CD4-positive, alpha-beta T cell treated with Interleukin-10 for 1 hour (primary cell): ENCODE results near the gene FAM83E.
"Not testable (repeated sequence)": the region's sequence is repeated elsewhere in the genome, so short reads cannot be mapped to it uniquely, and the experiment has no call there.

Experiments used
- DNase-seq: peaks from one replicate; pipeline ENCODE4 v3.0.0-alpha.2; 2020

Gene FAM83E

GRCh38 chr19:48614436-48615230 lies at the start of gene FAM83E:
TSS of gene FAM83E (minus strand) at chr19:48615076. CDS start at chr19:48613372, 1,704 bp downstream.
- no peak for DNase-seq

GRCh38 chr19:48664476-48664875 lies 49.6 kb upstream of the FAM83E start:
- no peak for DNase-seq

DNA sequence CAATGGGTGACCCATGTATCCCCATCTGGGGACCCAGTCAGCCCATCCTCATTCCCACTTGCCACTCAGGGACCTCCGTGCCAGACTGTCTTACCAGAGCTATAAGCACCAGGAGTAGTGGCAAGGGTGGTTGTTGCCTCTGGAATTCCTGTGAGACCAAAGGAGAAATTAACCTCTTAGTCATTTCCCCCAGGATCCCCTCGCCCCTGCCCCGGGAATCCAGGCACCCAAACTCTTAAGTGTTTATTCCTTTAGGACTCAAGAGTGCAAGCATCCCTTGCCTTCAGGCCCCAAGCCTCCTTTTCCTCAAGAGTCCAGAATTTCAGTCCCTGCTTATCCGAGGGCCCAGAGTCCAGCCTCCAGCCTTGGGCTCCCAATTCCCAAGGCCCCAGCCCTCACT lies 48.8 kb upstream of the FAM83E start:
- DNase-seq = no peak

DNA sequence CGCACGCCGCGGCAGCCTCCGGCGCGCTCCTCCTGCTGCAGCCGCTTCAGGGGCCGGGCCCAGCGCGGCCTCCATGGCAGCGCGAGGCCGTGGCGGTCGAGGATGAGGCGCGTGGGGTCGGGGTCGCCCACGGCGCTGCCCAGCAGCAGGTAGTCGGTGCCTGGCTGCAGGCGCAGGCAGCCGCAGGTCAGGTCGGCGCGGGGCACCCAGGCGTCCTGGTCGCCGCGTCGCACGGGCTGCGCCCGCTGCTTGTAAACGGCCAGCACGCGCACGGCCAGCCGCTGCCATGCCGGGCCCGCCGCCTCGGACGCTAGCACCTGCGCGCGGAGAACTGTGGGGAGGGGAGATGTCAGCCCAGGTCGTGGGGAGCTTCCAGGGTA lies 46.8 kb upstream of the FAM83E start:
- DNase-seq = no peak

- peak; percentile 91 for DNase-seq
These were observed 46.2 kb upstream of the FAM83E start for GRCh38 chr19:48660852-48661710.

DNA sequence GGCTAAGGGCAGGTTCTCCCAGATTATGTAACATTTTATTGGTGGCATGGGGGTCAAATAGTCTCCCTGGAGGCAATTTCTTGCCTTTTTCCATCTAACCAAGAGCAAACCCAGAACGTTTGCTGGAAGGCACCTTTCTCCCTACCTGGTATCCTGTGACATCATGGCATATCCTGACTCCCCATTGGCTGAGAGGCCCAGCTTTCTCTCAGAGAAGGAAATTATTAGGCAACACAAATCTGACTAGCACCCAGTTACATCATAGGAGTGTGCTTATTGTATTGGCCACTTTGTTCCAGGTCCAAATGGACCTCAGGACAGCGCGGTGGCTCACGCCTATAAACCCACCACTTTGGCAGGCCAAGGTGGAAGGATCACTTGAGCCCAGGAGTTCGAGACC lies 44.9 kb upstream of the FAM83E start:
- DNase-seq = no peak

- no peak for DNase-seq
These were observed 43.6 kb upstream of the FAM83E start for GRCh38 chr19:48658483-48658882.

- not testable (repeated sequence) for DNase-seq
These were observed 43.0 kb upstream of the FAM83E start for GRCh38 chr19:48657828-48658227.

GRCh38 chr19:48656840-48657474 lies 42.1 kb upstream of the FAM83E start:
- DNase-seq = no peak

GRCh38 chr19:48654299-48655059 lies 39.6 kb upstream of the FAM83E start:
- no peak for DNase-seq

GRCh38 chr19:48651683-48652048 lies 36.8 kb upstream of the FAM83E start:
- DNase-seq = no peak

- DNase-seq = no peak
These were observed 36.3 kb upstream of the FAM83E start for GRCh38 chr19:48650974-48651682.

DNA sequence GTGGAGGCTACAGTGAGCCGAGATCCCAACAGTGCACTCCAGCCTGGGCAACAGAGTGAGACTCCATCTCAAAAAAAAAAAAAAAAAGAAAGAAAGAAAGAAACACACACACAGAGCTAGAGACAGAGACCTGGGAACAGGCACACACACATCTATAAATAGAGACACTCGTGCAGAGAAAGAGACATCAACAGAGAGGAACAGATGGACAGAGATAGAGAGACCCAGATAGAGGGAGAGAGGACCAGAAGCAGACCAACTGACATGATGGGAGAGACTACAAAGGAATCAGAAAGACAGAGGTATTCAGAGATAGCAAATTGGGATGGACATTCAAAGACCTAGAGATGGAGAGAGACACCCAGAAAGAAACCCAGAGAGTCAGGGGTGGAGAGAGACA lies 33.3 kb upstream of the FAM83E start:
- DNase-seq = no peak

DNA sequence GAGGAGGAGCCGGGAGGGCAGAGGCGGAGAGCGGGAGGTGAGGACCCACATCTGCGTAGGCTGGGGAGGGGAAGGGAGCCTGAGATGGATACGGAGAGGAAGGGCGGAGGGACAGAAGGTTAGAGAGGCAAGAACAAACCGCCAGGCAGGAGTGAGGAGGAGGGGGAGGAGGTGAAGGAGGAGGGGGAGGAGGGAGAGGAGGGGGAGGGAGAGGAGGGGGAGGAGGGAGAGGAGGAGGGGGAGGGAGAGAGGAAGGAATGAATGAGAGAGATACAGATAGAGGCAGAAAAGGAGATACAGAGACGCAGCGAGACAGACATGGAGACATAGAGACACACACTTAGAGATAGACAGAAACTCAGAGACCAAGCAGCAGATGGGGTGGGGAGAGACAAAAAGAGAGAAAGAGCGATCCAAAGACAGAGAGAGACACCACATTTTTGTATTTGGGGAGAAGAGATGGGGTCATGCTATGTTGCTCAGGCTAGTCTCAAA lies 31.9 kb upstream of the FAM83E start:
- no peak for DNase-seq

DNA sequence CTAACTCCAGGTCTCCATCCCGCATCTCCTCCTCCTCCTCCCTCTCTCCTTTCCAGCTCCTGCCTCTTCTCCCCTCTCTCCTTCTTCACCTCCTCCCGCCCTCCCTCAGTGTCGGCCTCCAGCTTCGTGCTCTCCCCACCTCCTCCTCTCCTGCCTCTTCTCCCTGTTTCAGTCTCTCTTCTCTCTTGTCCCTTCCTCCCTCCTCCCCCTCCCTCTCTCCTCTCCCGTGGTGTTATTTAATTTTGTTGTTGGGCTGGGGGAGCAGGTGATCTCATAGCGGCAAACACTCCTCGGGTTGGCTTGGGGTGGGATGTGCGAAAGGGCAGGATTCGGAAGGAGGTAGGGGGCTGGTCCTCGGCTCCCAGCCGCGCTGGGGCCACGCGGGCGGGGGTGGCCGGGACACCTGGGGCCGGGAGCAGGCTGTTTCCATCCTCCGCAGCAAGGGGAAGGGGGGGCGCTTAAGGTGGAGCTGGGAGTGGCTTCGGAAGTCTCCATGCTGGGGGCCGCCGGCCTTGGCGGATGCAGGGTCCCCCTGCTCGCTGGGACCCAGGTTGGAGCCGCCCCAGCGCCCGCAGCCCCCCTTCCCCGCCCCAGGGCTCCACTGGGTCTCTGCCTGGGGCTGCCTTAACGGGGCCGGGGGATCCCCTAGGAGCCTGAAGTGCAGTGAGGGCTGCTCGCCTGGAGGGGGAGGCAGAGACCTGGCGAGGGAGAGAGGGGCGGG lies 31.3 kb upstream of the FAM83E start, which contains the start of gene CA11:
CA11 (minus strand) TSS at position 187 of the 721 bp plus-strand sequence. CDS start 555 bp downstream, outside the sequence.
- DNase-seq = peak; percentile 95

GRCh38 chr19:48645620-48646000 lies 30.7 kb upstream of the FAM83E start:
- no peak for DNase-seq

DNA sequence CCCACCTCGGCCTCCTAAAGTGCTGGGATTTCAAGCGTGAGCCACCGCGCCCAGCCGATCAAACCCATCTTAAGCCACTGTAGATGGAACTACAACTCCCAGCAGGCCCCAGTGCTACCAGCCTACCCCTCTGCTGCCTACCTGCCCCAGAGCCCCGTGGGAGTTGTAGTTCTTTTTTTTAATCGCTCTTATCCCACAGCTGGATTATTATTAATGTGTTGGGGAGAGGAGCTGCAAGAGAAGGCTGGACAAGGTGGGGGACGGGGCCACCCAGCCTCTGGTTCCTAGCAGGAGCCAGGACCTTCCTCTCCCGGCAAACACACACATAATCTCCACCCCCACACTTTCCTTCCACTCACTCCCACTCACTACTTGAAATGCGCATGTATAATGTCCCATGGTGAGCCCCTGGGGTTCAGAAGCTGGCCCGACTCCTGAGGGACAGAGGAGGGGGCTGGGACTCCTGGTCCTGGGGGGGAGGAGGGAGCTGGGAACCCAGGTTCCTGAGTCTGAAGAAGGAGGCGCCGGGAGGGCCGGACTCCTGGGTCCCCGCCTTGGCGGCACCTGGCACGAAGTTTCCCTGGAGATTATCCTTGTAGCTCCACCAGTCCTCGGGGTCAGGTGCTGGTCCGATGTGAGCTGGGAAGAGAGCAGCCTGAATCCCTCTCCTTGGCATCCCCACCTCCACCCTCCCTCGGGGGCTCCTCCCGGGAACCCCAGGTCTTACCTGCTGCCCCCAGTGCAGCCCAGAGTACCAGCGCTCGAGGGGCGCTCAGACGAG lies 30.2 kb upstream of the FAM83E start:
- peak; percentile 83 for DNase-seq

GRCh38 chr19:48644355-48644754 lies 29.5 kb upstream of the FAM83E start:
- no peak for DNase-seq

GRCh38 chr19:48642862-48643261 lies 28.0 kb upstream of the FAM83E start:
- DNase-seq = no peak

DNA sequence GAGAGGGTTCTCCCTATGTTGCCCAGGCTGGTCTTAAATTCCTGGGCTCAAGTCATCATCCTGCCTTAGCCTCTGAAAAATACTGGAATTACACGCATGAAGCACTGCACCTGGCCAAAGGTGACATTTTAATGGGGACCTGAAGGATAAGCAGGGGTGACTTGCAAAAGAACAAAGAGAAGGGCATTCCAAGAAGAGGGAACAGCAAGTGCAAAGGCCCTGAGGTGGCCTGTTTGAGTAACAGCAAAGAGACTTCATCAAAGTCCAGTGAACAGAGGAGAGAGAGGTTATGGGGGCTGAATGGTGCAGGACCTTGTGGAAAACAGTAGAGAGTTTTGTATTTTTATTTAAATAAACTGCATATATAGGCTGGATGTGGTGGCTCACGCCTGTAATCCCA lies 27.0 kb upstream of the FAM83E start:
- no peak for DNase-seq
